Upper lobe of left lung (tissue), 4 donors: ENCODE data around the gene HNRNPL.

Experiments used
- EP300 ChIP-seq, 4 donors: sonication (generic); formaldehyde crosslinking; IDR thresholded peaks; one replicate each; pipeline ENCODE4 v1.5.1; 2017; ENCODE audit warnings: antibody characterized with exemption in 4 of 4, control low read depth in 2 of 4
- POLR2A ChIP-seq, 4 donors: fragments of 450-650 bp; IDR thresholded peaks; one replicate each; pipeline ENCODE4 v1.5.1; 2016 to 2017; ENCODE audit warnings: antibody characterized with exemption in 4 of 4, mild to moderate bottlenecking in 2 of 4
- POLR2AphosphoS5 ChIP-seq, 2 donors: sonication (generic); formaldehyde crosslinking; IDR thresholded peaks; one replicate each; pipeline ENCODE4 v1.5.1; 2017; ENCODE audit warnings: antibody characterized with exemption in 2 of 2
- TF ChIP-seq, protein P1 (sequence below), 6 experiments: fragments of 450-650 bp in 4 of 6; fragments of 200-600 bp in 2 of 6; sonication (generic) in 2 of 6; IDR thresholded peaks; one replicate each; pipeline ENCODE4 v1.5.1; 2016 to 2019; ENCODE audit warnings: antibody characterized with exemption in 6 of 6

GRCh38 chr19:38850976-38851621, 1.3 kb upstream of the HNRNPL start:
- TF ChIP-seq, protein P1, sequence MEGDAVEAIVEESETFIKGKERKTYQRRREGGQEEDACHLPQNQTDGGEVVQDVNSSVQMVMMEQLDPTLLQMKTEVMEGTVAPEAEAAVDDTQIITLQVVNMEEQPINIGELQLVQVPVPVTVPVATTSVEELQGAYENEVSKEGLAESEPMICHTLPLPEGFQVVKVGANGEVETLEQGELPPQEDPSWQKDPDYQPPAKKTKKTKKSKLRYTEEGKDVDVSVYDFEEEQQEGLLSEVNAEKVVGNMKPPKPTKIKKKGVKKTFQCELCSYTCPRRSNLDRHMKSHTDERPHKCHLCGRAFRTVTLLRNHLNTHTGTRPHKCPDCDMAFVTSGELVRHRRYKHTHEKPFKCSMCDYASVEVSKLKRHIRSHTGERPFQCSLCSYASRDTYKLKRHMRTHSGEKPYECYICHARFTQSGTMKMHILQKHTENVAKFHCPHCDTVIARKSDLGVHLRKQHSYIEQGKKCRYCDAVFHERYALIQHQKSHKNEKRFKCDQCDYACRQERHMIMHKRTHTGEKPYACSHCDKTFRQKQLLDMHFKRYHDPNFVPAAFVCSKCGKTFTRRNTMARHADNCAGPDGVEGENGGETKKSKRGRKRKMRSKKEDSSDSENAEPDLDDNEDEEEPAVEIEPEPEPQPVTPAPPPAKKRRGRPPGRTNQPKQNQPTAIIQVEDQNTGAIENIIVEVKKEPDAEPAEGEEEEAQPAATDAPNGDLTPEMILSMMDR (IDR thresholded peaks at IDR 0.05): peak in 1 of 6 experiments; percentile 3
- no peak for TF ChIP-seq POLR2A (IDR thresholded peaks at IDR 0.05)
- no peak for TF ChIP-seq POLR2AphosphoS5 (IDR thresholded peaks at IDR 0.05)
- no peak for TF ChIP-seq EP300 (IDR thresholded peaks at IDR 0.05)
